ENCODE results near the gene IZUMO4. TPM values are rescaled to one million over a fixed set of nuclear protein-coding genes. Genes with fewer than 3 reads are reported as not detected.

IZUMO4 gene
- 7.2 and 8.2 TPM in 2 replicates for total RNA-seq
- 6.2 TPM for polyA plus RNA-seq (2012)

GRCh38 chr19:2096480-2097202, at the start of gene IZUMO4:
TSS of gene IZUMO4 (plus strand) at chr19:2096915. CDS start at chr19:2096946, 31 bp downstream.
- peak; percentile 96 for DNase-seq (ENCODE audit: low read depth)

GRCh38 chr19:2047076-2047448, 49.7 kb upstream of the IZUMO4 start:
- no peak for DNase-seq (ENCODE audit: low read depth)

- DNase-seq (ENCODE audit: low read depth) = peak; percentile 79
Observed at GRCh38 chr19:2047449-2048103, 49.1 kb upstream of the IZUMO4 start.

GRCh38 chr19:2048104-2048958, 48.4 kb upstream of the IZUMO4 start:
- DNase-seq (ENCODE audit: low read depth) = no peak

- no peak for DNase-seq (ENCODE audit: low read depth)
Observed at GRCh38 chr19:2048959-2049740, 47.6 kb upstream of the IZUMO4 start.

- DNase-seq (ENCODE audit: low read depth) = peak; percentile 63
Observed at GRCh38 chr19:2049741-2050348, 46.9 kb upstream of the IZUMO4 start.

- no peak for DNase-seq (ENCODE audit: low read depth)
Observed at GRCh38 chr19:2050349-2050990, 46.2 kb upstream of the IZUMO4 start.

GRCh38 chr19:2050991-2051772, 45.5 kb upstream of the IZUMO4 start, which contains the start of gene MKNK2:
TSS of gene MKNK2 (minus strand) at chr19:2051244. CDS start at chr19:2050851, 393 bp downstream.
- peak; percentile 88 for DNase-seq (ENCODE audit: low read depth)

GRCh38 chr19:2051773-2052704, 44.7 kb upstream of the IZUMO4 start:
- DNase-seq (ENCODE audit: low read depth) = no peak

- no peak for DNase-seq (ENCODE audit: low read depth)
Observed at GRCh38 chr19:2053601-2054389, 42.9 kb upstream of the IZUMO4 start.

GRCh38 chr19:2054763-2055162, 42.0 kb upstream of the IZUMO4 start:
- DNase-seq (ENCODE audit: low read depth) = no peak

GRCh38 chr19:2055931-2056836, 40.5 kb upstream of the IZUMO4 start:
- peak; percentile 55 for DNase-seq (ENCODE audit: low read depth)

- no peak for DNase-seq (ENCODE audit: low read depth)
Observed at GRCh38 chr19:2056837-2057192, 39.9 kb upstream of the IZUMO4 start.

- DNase-seq (ENCODE audit: low read depth) = no peak
Observed at GRCh38 chr19:2057484-2058469, 38.9 kb upstream of the IZUMO4 start.

All from myocyte (in vitro differentiated cells).